ENCODE measurements around the gene KCNG2.
A peak's percentile ranks its signal among the peaks of the same experiment; 100 is the strongest.

KCNG2 gene

DNA sequence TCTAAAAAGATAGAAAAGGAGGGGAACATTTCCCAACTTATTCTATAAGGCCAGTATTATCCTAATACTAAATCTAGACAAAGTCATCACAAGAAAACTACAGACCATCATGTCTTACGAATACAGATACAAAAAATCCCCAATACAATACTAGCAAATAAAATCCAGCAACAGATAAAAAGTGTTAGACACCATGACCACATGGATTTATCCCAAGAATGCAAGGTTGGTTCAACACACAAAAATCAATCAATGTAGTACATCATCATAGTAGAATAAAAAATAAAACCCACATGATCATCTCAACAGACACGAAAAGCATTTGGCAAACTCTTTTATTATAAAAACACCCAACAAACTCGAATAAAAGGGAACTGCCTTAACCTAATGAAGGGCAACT is 135.2 kb downstream of the KCNG2 start:
- Histone ChIP-seq H3K9me3 (ENCODE audit: low read length) (peaks cover 21% of the 10 kb centered on the region), H3K4me1 (ENCODE audit: insufficient read depth, low read length, severe bottlenecking) (peaks cover 4% of the 10 kb centered on the region), H3K27ac (ENCODE audit: low read depth, low read length, poor library complexity, severe bottlenecking) (no peak overlapping the region), H3K36me3 (ENCODE audit: insufficient read depth, low read length) (peaks cover 64% of the 10 kb centered on the region), H4K20me1 (ENCODE audit: insufficient read depth, low read length) (no peaks in the 10 kb centered on the region), H3K9me2 (ENCODE audit: low read depth, low read length) (no peaks in the 10 kb centered on the region), H3K27me3 (ENCODE audit: insufficient read depth, low read length) (no peaks in the 10 kb centered on the region), H3K4me3 (ENCODE audit: low read depth, low read length, poor library complexity, severe bottlenecking) (no peak overlapping the region), H3K4me2 (ENCODE audit: low read length) (no peak overlapping the region), H3F3A (ENCODE audit: insufficient read depth, low read length) (no peaks in the 10 kb centered on the region), H3K79me2 (ENCODE audit: insufficient read depth, low read length) (no peaks in the 10 kb centered on the region), H2AFZ (ENCODE audit: low read length) (no peak overlapping the region), H3K9ac (ENCODE audit: low read length) (no peak overlapping the region)
- TF ChIP-seq, protein P1, sequence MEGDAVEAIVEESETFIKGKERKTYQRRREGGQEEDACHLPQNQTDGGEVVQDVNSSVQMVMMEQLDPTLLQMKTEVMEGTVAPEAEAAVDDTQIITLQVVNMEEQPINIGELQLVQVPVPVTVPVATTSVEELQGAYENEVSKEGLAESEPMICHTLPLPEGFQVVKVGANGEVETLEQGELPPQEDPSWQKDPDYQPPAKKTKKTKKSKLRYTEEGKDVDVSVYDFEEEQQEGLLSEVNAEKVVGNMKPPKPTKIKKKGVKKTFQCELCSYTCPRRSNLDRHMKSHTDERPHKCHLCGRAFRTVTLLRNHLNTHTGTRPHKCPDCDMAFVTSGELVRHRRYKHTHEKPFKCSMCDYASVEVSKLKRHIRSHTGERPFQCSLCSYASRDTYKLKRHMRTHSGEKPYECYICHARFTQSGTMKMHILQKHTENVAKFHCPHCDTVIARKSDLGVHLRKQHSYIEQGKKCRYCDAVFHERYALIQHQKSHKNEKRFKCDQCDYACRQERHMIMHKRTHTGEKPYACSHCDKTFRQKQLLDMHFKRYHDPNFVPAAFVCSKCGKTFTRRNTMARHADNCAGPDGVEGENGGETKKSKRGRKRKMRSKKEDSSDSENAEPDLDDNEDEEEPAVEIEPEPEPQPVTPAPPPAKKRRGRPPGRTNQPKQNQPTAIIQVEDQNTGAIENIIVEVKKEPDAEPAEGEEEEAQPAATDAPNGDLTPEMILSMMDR (IDR thresholded peaks at IDR 0.05; ENCODE audit: low read length): no peak
- TF ChIP-seq EZH2 (IDR thresholded peaks at IDR 0.05; ENCODE audit: borderline replicate concordance, low read length): no peak

DNA sequence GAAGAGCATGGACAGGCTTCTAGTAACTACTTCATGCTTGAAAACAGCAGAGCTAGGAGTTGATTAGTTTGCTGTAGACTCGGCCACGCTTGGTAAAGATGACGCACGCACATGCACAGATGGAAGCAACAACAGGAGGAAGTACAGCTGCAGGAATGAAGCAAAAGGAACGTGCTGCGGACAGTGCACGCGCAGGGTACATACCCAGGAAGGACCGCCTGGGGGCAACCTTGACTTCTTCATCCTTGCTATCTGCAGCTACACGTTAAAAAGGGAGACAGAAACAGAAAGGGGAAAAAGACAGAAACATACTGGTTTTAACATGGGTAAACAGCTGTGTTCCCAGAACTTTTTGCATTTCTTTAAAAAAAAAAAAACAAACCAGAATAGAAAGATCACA is 136.0 kb downstream of the KCNG2 start:
- Histone ChIP-seq H3K9ac (ENCODE audit: low read length) (no peak overlapping the region), H3K4me3 (ENCODE audit: low read depth, low read length, poor library complexity, severe bottlenecking) (no peak overlapping the region), H2AFZ (ENCODE audit: low read length) (no peak overlapping the region), H3K27ac (ENCODE audit: low read depth, low read length, poor library complexity, severe bottlenecking) (no peak overlapping the region), H3K4me2 (ENCODE audit: low read length) (no peak overlapping the region), H3K27me3 (ENCODE audit: insufficient read depth, low read length) (no peaks in the 10 kb centered on the region), H3K9me3 (ENCODE audit: low read length) (peaks cover 21% of the 10 kb centered on the region), H3K4me1 (ENCODE audit: insufficient read depth, low read length, severe bottlenecking) (peaks cover 4% of the 10 kb centered on the region), H3K36me3 (ENCODE audit: insufficient read depth, low read length) (peaks cover 63% of the 10 kb centered on the region), H3K79me2 (ENCODE audit: insufficient read depth, low read length) (no peaks in the 10 kb centered on the region), H4K20me1 (ENCODE audit: insufficient read depth, low read length) (no peaks in the 10 kb centered on the region), H3K9me2 (ENCODE audit: low read depth, low read length) (no peaks in the 10 kb centered on the region), H3F3A (ENCODE audit: insufficient read depth, low read length) (no peaks in the 10 kb centered on the region)
- TF ChIP-seq EZH2 (IDR thresholded peaks at IDR 0.05; ENCODE audit: borderline replicate concordance, low read length): no peak
- TF ChIP-seq, protein P1 (IDR thresholded peaks at IDR 0.05; ENCODE audit: low read length): peak; percentile 42; the same call in 1 of the 2 replicates

DNA sequence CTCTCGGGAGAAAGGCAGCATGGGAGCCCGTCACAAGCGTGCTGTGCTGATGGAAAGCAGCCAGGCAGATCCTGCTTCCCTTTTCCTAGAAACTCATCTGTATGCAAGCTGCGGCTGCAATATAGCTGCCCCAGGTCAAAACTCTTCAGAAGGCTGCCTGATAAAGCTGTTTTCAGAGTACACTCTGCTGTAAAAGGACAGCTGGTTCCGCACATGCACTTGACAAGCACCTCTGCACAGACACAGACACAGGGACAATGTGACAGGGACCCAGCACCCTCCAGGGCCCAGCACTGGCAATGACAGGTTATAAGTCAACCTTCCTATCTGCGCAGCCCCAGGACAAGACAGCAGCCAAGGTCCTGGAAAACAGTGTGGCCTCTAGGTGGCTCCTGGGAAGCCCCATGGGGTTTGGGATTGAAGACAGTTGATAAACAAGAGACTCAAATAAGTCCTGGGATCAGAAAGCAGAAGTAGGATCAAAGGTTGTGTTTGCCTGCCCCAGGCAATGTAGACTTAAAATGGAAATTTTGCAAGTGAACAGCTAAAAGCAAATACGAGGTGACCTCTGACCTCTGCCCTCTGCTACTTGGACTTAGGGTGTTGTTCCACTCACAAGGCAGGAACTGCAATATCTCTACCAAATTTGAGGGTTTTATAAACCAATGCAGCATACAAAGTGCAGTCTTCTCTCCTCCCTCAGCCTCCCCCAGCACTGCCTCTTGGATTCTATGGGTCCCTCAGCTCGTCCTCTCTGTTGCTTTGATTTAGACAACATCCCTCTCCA is 136.8 kb downstream of the KCNG2 start:
- H3K36me3 ChIP-seq (ENCODE audit: insufficient read depth, low read length): peaks cover 62% of the 10 kb centered on the region
- no peak overlapping the region for H2AFZ ChIP-seq (ENCODE audit: low read length)
- no peaks in the 10 kb centered on the region for H4K20me1 ChIP-seq (ENCODE audit: insufficient read depth, low read length)
- H3K9me2 ChIP-seq (ENCODE audit: low read depth, low read length): no peaks in the 10 kb centered on the region
- no peaks in the 10 kb centered on the region for H3K79me2 ChIP-seq (ENCODE audit: insufficient read depth, low read length)
- H3K4me3 ChIP-seq (ENCODE audit: low read depth, low read length, poor library complexity, severe bottlenecking): no peak overlapping the region
- H3F3A ChIP-seq (ENCODE audit: insufficient read depth, low read length): no peaks in the 10 kb centered on the region
- no peak overlapping the region for H3K9ac ChIP-seq (ENCODE audit: low read length)
- H3K27me3 ChIP-seq (ENCODE audit: insufficient read depth, low read length): no peaks in the 10 kb centered on the region
- TF ChIP-seq, protein P1 (IDR thresholded peaks at IDR 0.05; ENCODE audit: low read length): no peak
- TF ChIP-seq EZH2 (IDR thresholded peaks at IDR 0.05; ENCODE audit: borderline replicate concordance, low read length): no peak
- H3K4me1 ChIP-seq (ENCODE audit: insufficient read depth, low read length, severe bottlenecking): peaks cover 4% of the 10 kb centered on the region
- peaks cover 18% of the 10 kb centered on the region for H3K9me3 ChIP-seq (ENCODE audit: low read length)
- no peak overlapping the region for H3K4me2 ChIP-seq (ENCODE audit: low read length)
- no peak overlapping the region for H3K27ac ChIP-seq (ENCODE audit: low read depth, low read length, poor library complexity, severe bottlenecking)
